GM23338 (cell line): ENCODE data around the gene MT2A. TPM values are rescaled to one million over a fixed set of nuclear protein-coding genes. Genes with fewer than 3 reads are reported as not detected.

Source experiments
- ATAC-seq: fragments of 200-7000 bp; cut with Tn5 transposase; 3 replicates; pipeline ENCODE4 v1.9.1; 2020
- DNase-seq: peaks from one replicate; pipeline ENCODE4 v3.0.0-alpha.2; 2015; ENCODE audit warnings: low spot score
- H2AFZ ChIP-seq: fragments of 200-600 bp; sonication (generic); 2 replicates; pipeline ENCODE4 v1.8.0; 2016; ENCODE audit warnings: antibody characterized with exemption, mild to moderate bottlenecking, moderate library complexity
- H3F3A ChIP-seq: fragments of 200-600 bp; sonication (generic); replicated peaks from 2 replicates; pipeline ENCODE4 v1.8.0; 2017; ENCODE audit warnings: antibody characterized with exemption, mixed run types, low read depth
- H3K27ac ChIP-seq: fragments of 200-600 bp; sonication (generic); 2 replicates; pipeline ENCODE4 v1.6.1; 2016; ENCODE audit warnings: low read depth
- H3K27me3 ChIP-seq: fragments of 200-600 bp; sonication (generic); 2 replicates; pipeline ENCODE4 v1.8.0; 2016; ENCODE audit warnings: mild to moderate bottlenecking, mixed run types, moderate library complexity; ENCODE audit not compliant: insufficient read depth
- H3K36me3 ChIP-seq: fragments of 200-600 bp; sonication (generic); 2 replicates; pipeline ENCODE4 v1.8.0; 2016; ENCODE audit warnings: mild to moderate bottlenecking; ENCODE audit not compliant: insufficient read depth
- H3K4me1 ChIP-seq: fragments of 200-600 bp; sonication (generic); 2 replicates; pipeline ENCODE4 v1.8.0; 2016; ENCODE audit warnings: mild to moderate bottlenecking, moderate library complexity; ENCODE audit not compliant: insufficient read depth
- H3K4me2 ChIP-seq: fragments of 200-600 bp; sonication (generic); 2 replicates; pipeline ENCODE4 v1.7.1; 2017; ENCODE audit warnings: mixed run types
- H3K4me3 ChIP-seq: fragments of 200-600 bp; sonication (generic); 2 replicates; pipeline ENCODE4 v1.6.1; 2016; ENCODE audit warnings: mixed run types
- H3K79me2 ChIP-seq: fragments of 200-600 bp; sonication (generic); replicated peaks from 2 replicates; pipeline ENCODE4 v1.8.0; 2017; ENCODE audit warnings: mild to moderate bottlenecking; ENCODE audit not compliant: insufficient read depth
- H3K9me2 ChIP-seq: fragments of 200-600 bp; sonication (generic); 2 replicates; pipeline ENCODE4 v1.8.0; 2017; ENCODE audit not compliant: insufficient read depth
- H4K20me1 ChIP-seq: fragments of 200-600 bp; sonication (generic); replicated peaks from 2 replicates; pipeline ENCODE4 v1.8.0; 2017; ENCODE audit warnings: mild to moderate bottlenecking; ENCODE audit not compliant: insufficient read depth
- H3K27ac Mint-ChIP-seq: 2 replicates; pipeline ENCODE4 v1.8.0; 2020; ENCODE audit warnings: inconsistent platforms, mild to moderate bottlenecking, moderate library complexity, mixed read lengths
- H3K27me3 Mint-ChIP-seq: 3 replicates; pipeline ENCODE4 v1.8.0; 2022; ENCODE audit warnings: low read depth, mild to moderate bottlenecking, moderate library complexity, mixed read lengths, inconsistent platforms; ENCODE audit not compliant: insufficient read depth, poor library complexity
- H3K36me3 Mint-ChIP-seq: 3 replicates; pipeline ENCODE4 v1.8.0; 2021; ENCODE audit warnings: low read depth, mild to moderate bottlenecking, inconsistent platforms, moderate library complexity, mixed read lengths
- H3K4me1 Mint-ChIP-seq: 3 replicates; pipeline ENCODE4 v1.8.0; 2020; ENCODE audit warnings: mild to moderate bottlenecking, inconsistent platforms, mixed read lengths
- H3K4me3 Mint-ChIP-seq: 3 replicates; pipeline ENCODE4 v1.8.0; 2021; ENCODE audit warnings: moderate library complexity, mild to moderate bottlenecking, inconsistent platforms, mixed read lengths
- H3K9me3 Mint-ChIP-seq: 3 replicates; pipeline ENCODE4 v1.8.0; 2020; ENCODE audit warnings: moderate library complexity, mild to moderate bottlenecking, inconsistent platforms, mixed read lengths
- EZH2 ChIP-seq: fragments of 200-600 bp; sonication (generic); IDR thresholded peaks from one replicate; pipeline ENCODE4 v1.8.0; 2017; ENCODE audit warnings: antibody characterized with exemption, mild to moderate bottlenecking, low read depth; ENCODE audit not compliant: unreplicated experiment
- EZH2phosphoT487 ChIP-seq: fragments of 200-600 bp; sonication (generic); IDR thresholded peaks from one replicate; pipeline ENCODE4 v1.8.1; 2018; ENCODE audit warnings: antibody characterized with exemption; ENCODE audit not compliant: unreplicated experiment
- NANOG ChIP-seq: IDR thresholded peaks from 2 replicates; pipeline ENCODE4 v1.6.1; 2016; ENCODE audit warnings: antibody characterized with exemption, borderline replicate concordance
- ZNF114 ChIP-seq: fragments of 250-450 bp; sonication (Bioruptor Pico); IDR thresholded peaks from 2 replicates; pipeline ENCODE4 v1.5.0; 2020; ENCODE audit warnings: mild to moderate bottlenecking, moderate library complexity
- ZNF331 ChIP-seq: fragments of 250-450 bp; sonication (Bioruptor Pico); IDR thresholded peaks from 2 replicates; pipeline ENCODE4 v1.5.0; 2020; ENCODE audit warnings: low read depth, mild to moderate bottlenecking, moderate library complexity
- polyA plus RNA-seq: library from polyadenylated mRNA; unstranded; fragments of >200 nt; fragmentation: Nextera tagmentation; extraction: Ambion mirVana; gene quantifications from 2 replicates; pipeline ENCODE4 v1.2.1, GENCODE V29; 2016
- total RNA-seq: library from RNA; depleted of rRNA; stranded (reverse); fragments of >200 nt; shearing (Covaris generic); gene quantifications from 2 replicates; pipeline ENCODE4 v1.2.3, GENCODE V29; 2014
- TF ChIP-seq, protein P1 (sequence below): fragments of 250-450 bp; sonication (Bioruptor Pico); IDR thresholded peaks from 2 replicates; pipeline ENCODE4 v1.5.0; 2020; ENCODE audit warnings: mild to moderate bottlenecking, moderate library complexity
- TF ChIP-seq, protein P2 (sequence below): IDR thresholded peaks from 2 replicates; pipeline ENCODE4 v1.6.1; 2016; ENCODE audit warnings: antibody characterized with exemption

MT2A gene
- total and polyA plus RNA-seq, 2 experiments from 2014 or later: 13.9 to 243 TPM

DNA sequence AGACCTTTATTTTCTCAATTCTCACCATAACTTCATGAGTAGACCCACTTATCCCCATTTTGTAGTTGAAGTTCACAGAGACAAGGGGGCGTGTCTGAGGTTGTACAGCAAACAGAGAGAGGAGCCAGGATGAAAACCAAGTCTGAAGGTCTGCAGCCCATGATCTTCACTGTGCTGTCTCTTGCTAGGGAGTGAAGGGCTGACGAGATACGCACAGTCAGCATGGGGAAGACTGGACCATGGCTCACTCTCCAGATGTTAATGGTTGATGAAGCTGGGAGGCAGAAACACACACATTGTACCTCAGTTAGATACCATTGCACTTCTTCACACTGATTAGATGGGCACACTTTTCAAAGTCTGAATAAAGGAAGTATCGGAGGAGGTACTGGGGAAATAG is 49.3 kb upstream of the MT2A start (continued):
- TF ChIP-seq, protein P1, sequence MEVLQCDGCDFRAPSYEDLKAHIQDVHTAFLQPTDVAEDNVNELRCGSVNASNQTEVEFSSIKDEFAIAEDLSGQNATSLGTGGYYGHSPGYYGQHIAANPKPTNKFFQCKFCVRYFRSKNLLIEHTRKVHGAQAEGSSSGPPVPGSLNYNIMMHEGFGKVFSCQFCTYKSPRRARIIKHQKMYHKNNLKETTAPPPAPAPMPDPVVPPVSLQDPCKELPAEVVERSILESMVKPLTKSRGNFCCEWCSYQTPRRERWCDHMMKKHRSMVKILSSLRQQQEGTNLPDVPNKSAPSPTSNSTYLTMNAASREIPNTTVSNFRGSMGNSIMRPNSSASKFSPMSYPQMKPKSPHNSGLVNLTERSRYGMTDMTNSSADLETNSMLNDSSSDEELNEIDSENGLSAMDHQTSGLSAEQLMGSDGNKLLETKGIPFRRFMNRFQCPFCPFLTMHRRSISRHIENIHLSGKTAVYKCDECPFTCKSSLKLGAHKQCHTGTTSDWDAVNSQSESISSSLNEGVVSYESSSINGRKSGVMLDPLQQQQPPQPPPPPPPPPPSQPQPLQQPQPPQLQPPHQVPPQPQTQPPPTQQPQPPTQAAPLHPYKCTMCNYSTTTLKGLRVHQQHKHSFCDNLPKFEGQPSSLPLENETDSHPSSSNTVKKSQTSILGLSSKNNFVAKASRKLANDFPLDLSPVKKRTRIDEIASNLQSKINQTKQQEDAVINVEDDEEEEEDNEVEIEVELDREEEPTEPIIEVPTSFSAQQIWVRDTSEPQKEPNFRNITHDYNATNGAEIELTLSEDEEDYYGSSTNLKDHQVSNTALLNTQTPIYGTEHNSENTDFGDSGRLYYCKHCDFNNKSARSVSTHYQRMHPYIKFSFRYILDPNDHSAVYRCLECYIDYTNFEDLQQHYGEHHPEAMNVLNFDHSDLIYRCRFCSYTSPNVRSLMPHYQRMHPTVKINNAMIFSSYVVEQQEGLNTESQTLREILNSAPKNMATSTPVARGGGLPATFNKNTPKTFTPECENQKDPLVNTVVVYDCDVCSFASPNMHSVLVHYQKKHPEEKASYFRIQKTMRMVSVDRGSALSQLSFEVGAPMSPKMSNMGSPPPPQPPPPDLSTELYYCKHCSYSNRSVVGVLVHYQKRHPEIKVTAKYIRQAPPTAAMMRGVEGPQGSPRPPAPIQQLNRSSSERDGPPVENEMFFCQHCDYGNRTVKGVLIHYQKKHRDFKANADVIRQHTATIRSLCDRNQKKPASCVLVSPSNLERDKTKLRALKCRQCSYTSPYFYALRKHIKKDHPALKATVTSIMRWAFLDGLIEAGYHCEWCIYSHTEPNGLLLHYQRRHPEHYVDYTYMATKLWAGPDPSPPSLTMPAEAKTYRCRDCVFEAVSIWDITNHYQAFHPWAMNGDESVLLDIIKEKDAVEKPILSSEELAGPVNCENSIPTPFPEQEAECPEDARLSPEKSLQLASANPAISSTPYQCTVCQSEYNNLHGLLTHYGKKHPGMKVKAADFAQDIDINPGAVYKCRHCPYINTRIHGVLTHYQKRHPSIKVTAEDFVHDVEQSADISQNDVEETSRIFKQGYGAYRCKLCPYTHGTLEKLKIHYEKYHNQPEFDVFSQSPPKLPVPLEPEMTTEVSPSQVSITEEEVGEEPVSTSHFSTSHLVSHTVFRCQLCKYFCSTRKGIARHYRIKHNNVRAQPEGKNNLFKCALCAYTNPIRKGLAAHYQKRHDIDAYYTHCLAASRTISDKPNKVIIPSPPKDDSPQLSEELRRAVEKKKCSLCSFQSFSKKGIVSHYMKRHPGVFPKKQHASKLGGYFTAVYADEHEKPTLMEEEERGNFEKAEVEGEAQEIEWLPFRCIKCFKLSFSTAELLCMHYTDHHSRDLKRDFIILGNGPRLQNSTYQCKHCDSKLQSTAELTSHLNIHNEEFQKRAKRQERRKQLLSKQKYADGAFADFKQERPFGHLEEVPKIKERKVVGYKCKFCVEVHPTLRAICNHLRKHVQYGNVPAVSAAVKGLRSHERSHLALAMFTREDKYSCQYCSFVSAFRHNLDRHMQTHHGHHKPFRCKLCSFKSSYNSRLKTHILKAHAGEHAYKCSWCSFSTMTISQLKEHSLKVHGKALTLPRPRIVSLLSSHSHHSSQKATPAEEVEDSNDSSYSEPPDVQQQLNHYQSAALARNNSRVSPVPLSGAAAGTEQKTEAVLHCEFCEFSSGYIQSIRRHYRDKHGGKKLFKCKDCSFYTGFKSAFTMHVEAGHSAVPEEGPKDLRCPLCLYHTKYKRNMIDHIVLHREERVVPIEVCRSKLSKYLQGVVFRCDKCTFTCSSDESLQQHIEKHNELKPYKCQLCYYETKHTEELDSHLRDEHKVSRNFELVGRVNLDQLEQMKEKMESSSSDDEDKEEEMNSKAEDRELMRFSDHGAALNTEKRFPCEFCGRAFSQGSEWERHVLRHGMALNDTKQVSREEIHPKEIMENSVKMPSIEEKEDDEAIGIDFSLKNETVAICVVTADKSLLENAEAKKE (CRISPR knock-in tag): no peak

DNA sequence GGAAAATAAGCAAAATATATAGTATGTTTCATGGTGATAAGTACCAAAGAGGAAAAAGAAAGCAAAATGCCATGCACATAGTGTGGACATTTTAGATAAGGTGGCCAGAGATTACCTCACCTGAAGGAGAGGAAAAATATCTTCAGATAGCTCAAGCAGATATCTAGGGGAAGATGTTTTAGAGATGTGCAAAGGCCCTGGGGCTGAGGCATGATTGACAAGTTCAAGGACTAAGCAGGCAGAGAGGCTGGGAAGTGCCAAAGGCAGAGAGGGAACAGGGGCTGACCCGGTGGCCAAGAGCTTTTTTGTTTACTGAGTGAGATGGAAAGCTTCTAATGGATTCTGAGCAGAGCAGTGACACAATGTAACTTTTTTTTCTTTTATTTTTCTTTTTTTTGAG is 47.9 kb upstream of the MT2A start:
- peaks cover 5% of the 10 kb centered on the region for H3K27me3 Mint-ChIP-seq
- Histone ChIP-seq H3K9me2 (no peaks in the 10 kb centered on the region), H3K27ac (no peak overlapping the region), H2AFZ (no peak overlapping the region), H3K79me2 (no peaks in the 10 kb centered on the region), H3K4me2 (no peak overlapping the region), H3K36me3 (no peaks in the 10 kb centered on the region), H3K4me1 (no peaks in the 10 kb centered on the region), H3K27me3 (no peaks in the 10 kb centered on the region), H3F3A (no peaks in the 10 kb centered on the region), H3K4me3 (no peak overlapping the region), H4K20me1 (no peaks in the 10 kb centered on the region)
- DNase-seq (no peak), ATAC-seq (no peak)
- no peaks in the 10 kb centered on the region for H3K36me3 Mint-ChIP-seq
- H3K27ac Mint-ChIP-seq: no peak overlapping the region
- no peak overlapping the region for H3K4me3 Mint-ChIP-seq
- no peaks in the 10 kb centered on the region; the same call in 2 of the 3 replicates for H3K4me1 Mint-ChIP-seq
- no peaks in the 10 kb centered on the region for H3K9me3 Mint-ChIP-seq
- TF ChIP-seq EZH2phosphoT487 (no peak), NANOG (no peak), ZNF331 (CRISPR knock-in tag) (no peak), ZNF114 (no peak), EZH2 (no peak)
- TF ChIP-seq, protein P1 (CRISPR knock-in tag): no peak
- TF ChIP-seq, protein P2, sequence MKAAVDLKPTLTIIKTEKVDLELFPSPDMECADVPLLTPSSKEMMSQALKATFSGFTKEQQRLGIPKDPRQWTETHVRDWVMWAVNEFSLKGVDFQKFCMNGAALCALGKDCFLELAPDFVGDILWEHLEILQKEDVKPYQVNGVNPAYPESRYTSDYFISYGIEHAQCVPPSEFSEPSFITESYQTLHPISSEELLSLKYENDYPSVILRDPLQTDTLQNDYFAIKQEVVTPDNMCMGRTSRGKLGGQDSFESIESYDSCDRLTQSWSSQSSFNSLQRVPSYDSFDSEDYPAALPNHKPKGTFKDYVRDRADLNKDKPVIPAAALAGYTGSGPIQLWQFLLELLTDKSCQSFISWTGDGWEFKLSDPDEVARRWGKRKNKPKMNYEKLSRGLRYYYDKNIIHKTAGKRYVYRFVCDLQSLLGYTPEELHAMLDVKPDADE: no peak
